Peyer's patch (tissue), 4 donors: Measurements from ENCODE around the gene GPER1.

ENCODE experiments used
- POLR2A ChIP-seq, 2 donors: fragments of 450-650 bp; IDR thresholded peaks; one replicate each; pipeline ENCODE4 v1.5.1; 2017; ENCODE audit warnings: antibody characterized with exemption in 2 of 2, mild to moderate bottlenecking in 2 of 2, moderate library complexity in 2 of 2
- TF ChIP-seq, protein P1 (sequence below), 6 experiments: fragments of 450-650 bp in 4 of 6; fragments of 200-600 bp in 2 of 6; sonication (generic) in 1 of 6; IDR thresholded peaks; one replicate each; pipeline ENCODE4 v1.5.1; 2017 to 2019; ENCODE audit warnings: antibody characterized with exemption in 6 of 6, mild to moderate bottlenecking in 3 of 6, moderate library complexity in 1 of 6

GRCh38 chr7:1059200-1060091, 28.5 kb upstream of the GPER1 start:
- TF ChIP-seq POLR2A (IDR thresholded peaks at IDR 0.05) = no peak
- TF ChIP-seq, protein P1, sequence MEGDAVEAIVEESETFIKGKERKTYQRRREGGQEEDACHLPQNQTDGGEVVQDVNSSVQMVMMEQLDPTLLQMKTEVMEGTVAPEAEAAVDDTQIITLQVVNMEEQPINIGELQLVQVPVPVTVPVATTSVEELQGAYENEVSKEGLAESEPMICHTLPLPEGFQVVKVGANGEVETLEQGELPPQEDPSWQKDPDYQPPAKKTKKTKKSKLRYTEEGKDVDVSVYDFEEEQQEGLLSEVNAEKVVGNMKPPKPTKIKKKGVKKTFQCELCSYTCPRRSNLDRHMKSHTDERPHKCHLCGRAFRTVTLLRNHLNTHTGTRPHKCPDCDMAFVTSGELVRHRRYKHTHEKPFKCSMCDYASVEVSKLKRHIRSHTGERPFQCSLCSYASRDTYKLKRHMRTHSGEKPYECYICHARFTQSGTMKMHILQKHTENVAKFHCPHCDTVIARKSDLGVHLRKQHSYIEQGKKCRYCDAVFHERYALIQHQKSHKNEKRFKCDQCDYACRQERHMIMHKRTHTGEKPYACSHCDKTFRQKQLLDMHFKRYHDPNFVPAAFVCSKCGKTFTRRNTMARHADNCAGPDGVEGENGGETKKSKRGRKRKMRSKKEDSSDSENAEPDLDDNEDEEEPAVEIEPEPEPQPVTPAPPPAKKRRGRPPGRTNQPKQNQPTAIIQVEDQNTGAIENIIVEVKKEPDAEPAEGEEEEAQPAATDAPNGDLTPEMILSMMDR (IDR thresholded peaks at IDR 0.05) = no peak
